LNCAP (cell line): ENCODE data around the gene NDST1.

Source experiments
- CTCF ChIP-seq: fragments of 450-650 bp; IDR thresholded peaks from 2 replicates; pipeline ENCODE4 v1.5.1; 2017; ENCODE audit warnings: mild to moderate bottlenecking

Gene NDST1

GRCh38 chr5:150531686-150532085, 23.8 kb downstream of the NDST1 start:
- no peak for TF ChIP-seq CTCF

- no peak for TF ChIP-seq CTCF
Observed at GRCh38 chr5:150532151-150532550, 24.2 kb downstream of the NDST1 start.

- TF ChIP-seq CTCF, result no peak
Observed at GRCh38 chr5:150532996-150533395, 25.1 kb downstream of the NDST1 start.

- no peak for TF ChIP-seq CTCF
Observed at GRCh38 chr5:150534811-150535210, 26.9 kb downstream of the NDST1 start.

GRCh38 chr5:150535611-150536010, 27.7 kb downstream of the NDST1 start:
- TF ChIP-seq CTCF, result no peak

GRCh38 chr5:150538007-150538917, 30.3 kb downstream of the NDST1 start:
- no peak for TF ChIP-seq CTCF

- TF ChIP-seq CTCF, result no peak
Observed at GRCh38 chr5:150539206-150539605, 31.3 kb downstream of the NDST1 start.
